GM19193 (cell line): Measurements from ENCODE around the gene ERC1.

Source experiments
- POLR2A ChIP-seq: IDR thresholded peaks from 4 replicates; pipeline ENCODE4 v1.6.1; 2011; ENCODE audit not compliant: insufficient read depth, insufficient read length; ENCODE audit errors: extremely low read depth

The ERC1 gene

GRCh38 chr12:1041478-1041877 is 50.5 kb downstream of the ERC1 start:
- no peak for TF ChIP-seq POLR2A

- TF ChIP-seq POLR2A, result no peak
Measured at GRCh38 chr12:1044199-1044598, 53.2 kb downstream of the ERC1 start.

- no peak for TF ChIP-seq POLR2A
Measured at GRCh38 chr12:1044696-1045095, 53.7 kb downstream of the ERC1 start.

GRCh38 chr12:1046727-1047126 is 55.7 kb downstream of the ERC1 start:
- TF ChIP-seq POLR2A, result no peak

- TF ChIP-seq POLR2A, result no peak
Measured at GRCh38 chr12:1047898-1048660, 57.1 kb downstream of the ERC1 start.

GRCh38 chr12:1050059-1050707 is 59.2 kb downstream of the ERC1 start:
- TF ChIP-seq POLR2A, result no peak

GRCh38 chr12:1053690-1054089 is 62.7 kb downstream of the ERC1 start:
- no peak for TF ChIP-seq POLR2A

GRCh38 chr12:1054117-1054870 is 63.3 kb downstream of the ERC1 start:
- no peak for TF ChIP-seq POLR2A

- no peak for TF ChIP-seq POLR2A
Measured at GRCh38 chr12:1056390-1056789, 65.4 kb downstream of the ERC1 start.

- TF ChIP-seq POLR2A, result no peak
Measured at GRCh38 chr12:1058423-1058822, 67.4 kb downstream of the ERC1 start.

- TF ChIP-seq POLR2A, result no peak
Measured at GRCh38 chr12:1059162-1059561, 68.1 kb downstream of the ERC1 start.

- TF ChIP-seq POLR2A, result no peak
Measured at GRCh38 chr12:1063852-1064251, 72.8 kb downstream of the ERC1 start.

- no peak for TF ChIP-seq POLR2A
Measured at GRCh38 chr12:1064317-1064716, 73.3 kb downstream of the ERC1 start.

GRCh38 chr12:1065629-1066028 is 74.6 kb downstream of the ERC1 start:
- no peak for TF ChIP-seq POLR2A

GRCh38 chr12:1069846-1070245 is 78.8 kb downstream of the ERC1 start:
- TF ChIP-seq POLR2A, result no peak

- no peak for TF ChIP-seq POLR2A
Measured at GRCh38 chr12:1071182-1071581, 80.2 kb downstream of the ERC1 start.
